K562 (cell line): ENCODE measurements around the gene VDAC2. TPM values are rescaled to one million over a fixed set of nuclear protein-coding genes. Genes with fewer than 3 reads are reported as not detected.

Experiments
- GTF2B ChIP-seq: IDR thresholded peaks from 2 replicates; pipeline ENCODE4 v1.6.1; 2011; ENCODE audit not compliant: insufficient read length; ENCODE audit errors: extremely low read depth
- NUFIP1 ChIP-seq: fragments of 450-650 bp; IDR thresholded peaks from 2 replicates; pipeline ENCODE4 v1.6.1; 2018; ENCODE audit not compliant: partially characterized antibody
- SMARCA5 ChIP-seq: fragments of 450-650 bp; IDR thresholded peaks from 2 replicates; pipeline ENCODE4 v1.6.1; 2016
- STAT5A ChIP-seq: IDR thresholded peaks from 2 replicates; pipeline ENCODE4 v1.6.1; 2012; ENCODE audit warnings: low read length, inconsistent platforms, borderline replicate concordance
- ZBTB40 ChIP-seq, 2 experiments: fragments of 450-650 bp in 1 of 2; sonication (generic) in 1 of 2; formaldehyde crosslinking in 1 of 2; IDR thresholded peaks; 2 replicates each; pipeline versions ENCODE4 v1.7.1 to v1.9.0; 2016 to 2022; ENCODE audit warnings: inconsistent platforms in 1 of 2, mild to moderate bottlenecking in 1 of 2, missing genetic modification reagents in 1 of 2
- ZBTB7A ChIP-seq: IDR thresholded peaks from 2 replicates; pipeline ENCODE4 v1.6.1; 2011; ENCODE audit warnings: low read depth, mild to moderate bottlenecking, low read length, moderate library complexity, borderline replicate concordance; ENCODE audit not compliant: control insufficient read depth
- ZC3H8 ChIP-seq: fragments of 450-650 bp; IDR thresholded peaks from 2 replicates; pipeline ENCODE4 v1.6.1; 2017
- ZMIZ1 ChIP-seq, 2 experiments: fragments of 150-350 bp in 1 of 2; IDR thresholded peaks; 2 replicates each; pipeline ENCODE4 v1.6.1; 2012 to 2016; ENCODE audit warnings: low read depth in 2 of 2, low read length in 2 of 2, mild to moderate bottlenecking in 1 of 2, moderate library complexity in 1 of 2
- ZNF384 ChIP-seq: IDR thresholded peaks from 2 replicates; pipeline ENCODE4 v1.6.1; 2012; ENCODE audit warnings: low read depth, low read length, improper control_type of control experiment
- ZNF395 ChIP-seq: fragments of 200-800 bp; sonication (Bioruptor generic); IDR thresholded peaks from 2 replicates; pipeline ENCODE4 v1.6.1; 2017; ENCODE audit warnings: missing genetic modification characterization, missing compliant biosample characterization
- polyA plus RNA-seq, 8 experiments: library from polyadenylated mRNA; depleted of rRNA in 4 of 8; stranded (reverse) in 5 of 8; unstranded in 3 of 8; fragments of >200 nt; fragmentation: Nextera tagmentation in 2 of 8; fragmentation: Illumina TruSeq in 1 of 8; extraction: Ambion mirVana in 2 of 8; extraction: Trizol in 1 of 8; gene quantifications; 2 replicates each; pipeline versions ENCODE4 v1.2.1 to v1.2.3, GENCODE V29; 2011 to 2014; ENCODE audit warnings: inconsistent platforms in 1 of 8, missing spikeins in 1 of 8
- total RNA-seq, 7 experiments: library from RNA; depleted of rRNA in 6 of 7; stranded (reverse); fragments of >200 nt in 6 of 7; fragmentation: Illumina TruSeq in 2 of 7; extraction: Trizol in 2 of 7; gene quantifications; 2 replicates each; pipeline versions ENCODE4 v1.2.1 to v1.2.3, GENCODE V29; 2011 to 2021; ENCODE audit warnings: low replicate concordance in 1 of 7

The VDAC2 gene
- total and polyA plus RNA-seq, 9 of the 15 experiments (the other 6 are each of a cell fraction or from before 2014, with no cell fraction given) = 139 to 450 (median 250) TPM

- TF ChIP-seq ZNF384 (peak; percentile 52), ZC3H8 (no peak), ZBTB40 (IDR thresholded peaks at IDR 0.05) (no peak), ZBTB40 (CRISPR knock-in tag; IDR thresholded peaks at IDR 0.05) (no peak), SMARCA5 (no peak), STAT5A (no peak; the same call in 1 of the 2 replicates), GTF2B (no peak), NUFIP1 (peak; percentile 93), ZNF395 (CRISPR knock-in tag) (peak; percentile 99), ZMIZ1 (IDR thresholded peaks at IDR 0.05; ENCODE audit: low read depth in 2 of 2, low read length in 2 of 2) (no peak), ZBTB7A (no peak)
Observed at GRCh38 chr10:75209086-75209920, 1.3 kb upstream of the VDAC2 start (continued).
